GM12878 (cell line): ENCODE data around the gene ATG3. TPM values are rescaled to one million over a fixed set of nuclear protein-coding genes. Genes with fewer than 3 reads are reported as not detected.

ENCODE experiments used
- ATAC-seq: fragments of 200-7000 bp; cut with Tn5 transposase; 3 replicates; pipeline ENCODE4 v1.9.1; 2020; ENCODE audit warnings: mild to moderate bottlenecking, moderate library complexity
- BruUV-seq: library from RNA; stranded (reverse); fragments of 400-500 nt; replicated peaks from 2 replicates; lab custom pipeline; 2021; lab: Mats Ljungman, UMichigan
- CTCF ChIA-PET: fragments of 300-600 bp; sonication (Branson Sonifier 250); formaldehyde crosslinking; extraction: SDS; loops from one replicate; lab custom pipeline; 2021; ENCODE audit warnings: inconsistent platforms; lab: Yijun Ruan, JAX
- POLR2A ChIA-PET: fragments of 350-600 bp; formaldehyde crosslinking; extraction: SDS; loops from one replicate; lab custom pipeline; 2021; ENCODE audit warnings: inconsistent platforms; lab: Charles Lee
- RAD21 ChIA-PET: fragments of 300-600 bp; sonication (Branson Sonifier 250); formaldehyde crosslinking; loops from one replicate; lab custom pipeline; 2023; ENCODE audit warnings: antibody characterized with exemption; ENCODE audit not compliant: unreplicated experiment; lab: Charles Lee
- SMC1A ChIA-PET: fragments of 300-600 bp; sonication (Branson Sonifier 250); formaldehyde crosslinking; loops from one replicate; lab custom pipeline; 2023; ENCODE audit not compliant: unreplicated experiment, uncharacterized antibody; lab: Charles Lee
- DNase-seq: peaks from one replicate; pipeline ENCODE4 v3.0.0-alpha.2; 2011; ENCODE audit warnings: low read depth, low spot score
- FAIRE-seq: peaks from 3 replicates; lab custom pipeline; 2011; peaks lifted over from hg19 to GRCh38; lab: Jason Lieb, UNC
- H2AFZ ChIP-seq: 2 replicates; pipeline ENCODE4 v1.6.0; 2011; ENCODE audit warnings: low read depth, low read length, control low read depth; ENCODE audit not compliant: control insufficient read depth
- H3K27ac ChIP-seq: 2 replicates; pipeline ENCODE4 v1.5.1; 2011; ENCODE audit warnings: control low read depth; ENCODE audit not compliant: control insufficient read depth, insufficient read depth
- H3K27me3 ChIP-seq, 2 experiments: replicated peaks in 1 of 2; 2 replicates each; pipeline versions ENCODE4 v1.6.0 to v1.6.1; 2011; ENCODE audit warnings: low read length in 1 of 2; ENCODE audit not compliant: control insufficient read depth in 2 of 2, insufficient read depth in 2 of 2
- H3K36me3 ChIP-seq, 2 experiments: 2 replicates each; pipeline ENCODE4 v1.5.1; 2011; ENCODE audit warnings: low read length in 1 of 2; ENCODE audit not compliant: control insufficient read depth in 2 of 2, insufficient read depth in 2 of 2
- H3K4me1 ChIP-seq: 2 replicates; pipeline ENCODE4 v1.6.1; 2011; ENCODE audit warnings: mild to moderate bottlenecking, low read length, moderate library complexity, mixed read lengths; ENCODE audit not compliant: control insufficient read depth, insufficient read depth
- H3K4me2 ChIP-seq: 2 replicates; pipeline ENCODE4 v1.6.0; 2011; ENCODE audit warnings: control low read depth; ENCODE audit not compliant: control insufficient read depth, insufficient read depth
- H3K4me3 ChIP-seq: fragments of 200-600 bp; sonication (generic); 2 replicates; pipeline ENCODE4 v1.5.1; 2016
- H3K79me2 ChIP-seq: 2 replicates; pipeline ENCODE4 v1.6.0; 2011; ENCODE audit warnings: low read length; ENCODE audit not compliant: control insufficient read depth, insufficient read depth
- H3K9ac ChIP-seq: 2 replicates; pipeline ENCODE4 v1.8.0; 2011; ENCODE audit warnings: low read length, control low read depth, mixed read lengths; ENCODE audit not compliant: control insufficient read depth, insufficient read depth
- H3K9me3 ChIP-seq: replicated peaks from 3 replicates; pipeline ENCODE4 v1.5.1; 2011; ENCODE audit warnings: mild to moderate bottlenecking, low read length; ENCODE audit not compliant: control insufficient read depth, insufficient read depth
- H4K20me1 ChIP-seq: 2 replicates; pipeline ENCODE4 v1.6.0; 2011; ENCODE audit not compliant: control insufficient read depth, insufficient read depth
- CBFB ChIP-seq: IDR thresholded peaks from 2 replicates; pipeline ENCODE4 v1.6.1; 2016; ENCODE audit warnings: antibody characterized with exemption, low read depth
- MTA2 ChIP-seq: fragments of 450-650 bp; IDR thresholded peaks from 2 replicates; pipeline ENCODE4 v1.6.1; 2016; ENCODE audit warnings: low read depth, mild to moderate bottlenecking, moderate library complexity
- NR2F1 ChIP-seq: fragments of 450-650 bp; conservative IDR thresholded peaks from 2 replicates; pipeline ENCODE4 v1.6.1; 2017; ENCODE audit warnings: mild to moderate bottlenecking
- RAD21 ChIP-seq: IDR thresholded peaks from 2 replicates; pipeline ENCODE4 v1.6.1; 2011; ENCODE audit warnings: mild to moderate bottlenecking, low read depth, low read length, moderate library complexity; ENCODE audit not compliant: insufficient read depth
- SIN3A ChIP-seq: IDR thresholded peaks from 2 replicates; pipeline ENCODE4 v1.6.1; 2012; ENCODE audit warnings: low read depth, low read length, improper control_type of control experiment
- SIX5 ChIP-seq: IDR thresholded peaks from 2 replicates; pipeline ENCODE4 v1.6.1; 2011; ENCODE audit warnings: mild to moderate bottlenecking, low read depth, low read length, moderate library complexity; ENCODE audit not compliant: severe bottlenecking
- SP1 ChIP-seq: IDR thresholded peaks from one replicate; pipeline ENCODE4 v1.6.1; 2011; ENCODE audit warnings: low read depth, low read length
- WRNIP1 ChIP-seq: IDR thresholded peaks from 2 replicates; pipeline ENCODE4 v1.6.1; 2011; ENCODE audit warnings: low read depth, low read length, improper control_type of control experiment, borderline replicate concordance
- ZNF207 ChIP-seq: fragments of 450-650 bp; IDR thresholded peaks from 2 replicates; pipeline ENCODE4 v1.6.1; 2014; ENCODE audit warnings: antibody characterized with exemption, mild to moderate bottlenecking, borderline replicate concordance
- ZZZ3 ChIP-seq: IDR thresholded peaks from 2 replicates; pipeline ENCODE4 v1.6.1; 2011; ENCODE audit warnings: low read depth; ENCODE audit not compliant: control insufficient read depth, insufficient read length
- in situ Hi-C: fragments of 300-500 bp; cut with MboI; formaldehyde crosslinking; loops from 9 replicates; pipeline ENCODE4 v1.14.3; 2018; ENCODE audit warnings: mixed read lengths
- intact Hi-C: fragments of 100-400 bp; cut with micrococcal nuclease; formaldehyde crosslinking; loops from one replicate; pipeline ENCODE4 v1.14.2; 2022; ENCODE audit not compliant: unreplicated experiment
- polyA plus RNA-seq, 11 experiments: library from polyadenylated mRNA; depleted of rRNA in 4 of 11; unstranded in 6 of 11; stranded (reverse) in 5 of 11; fragments of >200 nt; fragmentation: Nextera tagmentation in 4 of 11; fragmentation: Illumina TruSeq in 1 of 11; extraction: Ambion mirVana in 4 of 11; extraction: Trizol in 1 of 11; gene quantifications; 1 replicate in 1 of 11; 2 replicates in 10 of 11; pipeline versions ENCODE4 v1.2.1 to v1.2.3, GENCODE V29; 2011 to 2016; ENCODE audit warnings: inconsistent platforms in 2 of 11, missing spikeins in 2 of 11, low read depth in 1 of 11
- total RNA-seq, 4 experiments: library from RNA; depleted of rRNA in 3 of 4; stranded (reverse); fragments of >200 nt in 3 of 4; fragmentation: Illumina TruSeq in 1 of 4; extraction: Trizol in 1 of 4; gene quantifications; 2 replicates each; pipeline versions ENCODE4 v1.2.1 to v1.2.3, GENCODE V29; 2013 to 2021
- TF ChIP-seq, protein P1 (sequence below): fragments of 450-650 bp; IDR thresholded peaks from 2 replicates; pipeline ENCODE4 v1.6.1; 2017; ENCODE audit warnings: borderline replicate concordance
- TF ChIP-seq, protein P2 (sequence below): IDR thresholded peaks from 2 replicates; pipeline ENCODE4 v1.6.1; 2012; ENCODE audit warnings: low read length, inconsistent platforms
- TF ChIP-seq, protein P3 (sequence below): fragments of 450-650 bp; formaldehyde crosslinking; IDR thresholded peaks from 2 replicates; pipeline ENCODE4 v1.5.0; 2022; ENCODE audit warnings: mild to moderate bottlenecking, missing genetic modification characterization
- TF ChIP-seq, protein P4 (sequence below): fragments of 450-650 bp; IDR thresholded peaks from 2 replicates; pipeline ENCODE4 v1.6.1; 2017; ENCODE audit warnings: mild to moderate bottlenecking

Gene ATG3
- total and polyA plus RNA-seq, 10 of the 15 experiments (the other 5 are each of a cell fraction or from before 2014, with no cell fraction given): 49.8 to 97.0 (median 63.6) TPM

DNA sequence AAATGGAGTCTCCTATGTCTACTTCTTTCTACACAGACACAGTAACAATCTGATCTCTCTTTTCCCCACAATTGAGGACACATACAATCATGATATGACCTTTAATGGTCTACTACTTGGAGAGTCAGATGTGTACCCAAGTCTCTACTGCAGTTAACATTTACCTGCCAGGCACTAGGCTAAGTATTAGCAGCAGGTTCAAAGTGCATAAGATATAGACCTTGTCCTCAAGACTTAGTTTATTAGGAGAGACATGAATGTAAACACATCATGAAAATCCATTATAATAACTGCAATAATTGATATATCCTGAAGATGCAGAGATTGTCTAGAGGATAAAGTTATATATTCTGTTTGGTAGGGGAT lies 3.2 kb upstream of the ATG3 start:
- Histone ChIP-seq H3K36me3 (peaks cover 0 to 4% of the 10 kb centered on the region in 2 experiments; a peak in 1 of 4 replicates), H3K4me1 (peaks cover 4% of the 10 kb centered on the region; the same call in 1 of the 2 replicates), H3K27ac (no peak overlapping the region), H4K20me1 (no peaks in the 10 kb centered on the region), H3K79me2 (peaks cover 29% of the 10 kb centered on the region), H2AFZ (no peak overlapping the region), H3K27me3 (no peaks in the 10 kb centered on the region), H3K4me3 (no peak overlapping the region), H3K4me2 (no peak overlapping the region), H3K9ac (no peak overlapping the region), H3K9me3 (no peaks in the 10 kb centered on the region)
- intact Hi-C loops: no loop called here
- CTCF ChIA-PET: no interaction called here
- RAD21 ChIA-PET: interaction anchor here (1.4 kb wide), 1 partner anchor 14 kb away, joined by 3 read pairs; no protein-coding TSS in a partner anchor
- no peak for ATAC-seq
- POLR2A ChIA-PET: no interaction called here
- FAIRE-seq: no peak
- BruUV-seq: no TSS peak
- DNase-seq: no peak
- SMC1A ChIA-PET: interaction anchor here (1.4 kb wide), 1 partner anchor 14 kb away, joined by 5 read pairs; no protein-coding TSS in a partner anchor
- in situ Hi-C loops: no loop called here
- no peak for TF ChIP-seq ZZZ3
- TF ChIP-seq RAD21: no peak
- TF ChIP-seq, protein P1, sequence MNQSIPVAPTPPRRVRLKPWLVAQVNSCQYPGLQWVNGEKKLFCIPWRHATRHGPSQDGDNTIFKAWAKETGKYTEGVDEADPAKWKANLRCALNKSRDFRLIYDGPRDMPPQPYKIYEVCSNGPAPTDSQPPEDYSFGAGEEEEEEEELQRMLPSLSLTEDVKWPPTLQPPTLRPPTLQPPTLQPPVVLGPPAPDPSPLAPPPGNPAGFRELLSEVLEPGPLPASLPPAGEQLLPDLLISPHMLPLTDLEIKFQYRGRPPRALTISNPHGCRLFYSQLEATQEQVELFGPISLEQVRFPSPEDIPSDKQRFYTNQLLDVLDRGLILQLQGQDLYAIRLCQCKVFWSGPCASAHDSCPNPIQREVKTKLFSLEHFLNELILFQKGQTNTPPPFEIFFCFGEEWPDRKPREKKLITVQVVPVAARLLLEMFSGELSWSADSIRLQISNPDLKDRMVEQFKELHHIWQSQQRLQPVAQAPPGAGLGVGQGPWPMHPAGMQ: no peak
- TF ChIP-seq, protein P2, sequence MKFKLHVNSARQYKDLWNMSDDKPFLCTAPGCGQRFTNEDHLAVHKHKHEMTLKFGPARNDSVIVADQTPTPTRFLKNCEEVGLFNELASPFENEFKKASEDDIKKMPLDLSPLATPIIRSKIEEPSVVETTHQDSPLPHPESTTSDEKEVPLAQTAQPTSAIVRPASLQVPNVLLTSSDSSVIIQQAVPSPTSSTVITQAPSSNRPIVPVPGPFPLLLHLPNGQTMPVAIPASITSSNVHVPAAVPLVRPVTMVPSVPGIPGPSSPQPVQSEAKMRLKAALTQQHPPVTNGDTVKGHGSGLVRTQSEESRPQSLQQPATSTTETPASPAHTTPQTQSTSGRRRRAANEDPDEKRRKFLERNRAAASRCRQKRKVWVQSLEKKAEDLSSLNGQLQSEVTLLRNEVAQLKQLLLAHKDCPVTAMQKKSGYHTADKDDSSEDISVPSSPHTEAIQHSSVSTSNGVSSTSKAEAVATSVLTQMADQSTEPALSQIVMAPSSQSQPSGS: no peak
- TF ChIP-seq ZNF207: no peak
- no peak for TF ChIP-seq NR2F1
- TF ChIP-seq SIN3A: no peak
- TF ChIP-seq MTA2: no peak
- TF ChIP-seq, protein P3, sequence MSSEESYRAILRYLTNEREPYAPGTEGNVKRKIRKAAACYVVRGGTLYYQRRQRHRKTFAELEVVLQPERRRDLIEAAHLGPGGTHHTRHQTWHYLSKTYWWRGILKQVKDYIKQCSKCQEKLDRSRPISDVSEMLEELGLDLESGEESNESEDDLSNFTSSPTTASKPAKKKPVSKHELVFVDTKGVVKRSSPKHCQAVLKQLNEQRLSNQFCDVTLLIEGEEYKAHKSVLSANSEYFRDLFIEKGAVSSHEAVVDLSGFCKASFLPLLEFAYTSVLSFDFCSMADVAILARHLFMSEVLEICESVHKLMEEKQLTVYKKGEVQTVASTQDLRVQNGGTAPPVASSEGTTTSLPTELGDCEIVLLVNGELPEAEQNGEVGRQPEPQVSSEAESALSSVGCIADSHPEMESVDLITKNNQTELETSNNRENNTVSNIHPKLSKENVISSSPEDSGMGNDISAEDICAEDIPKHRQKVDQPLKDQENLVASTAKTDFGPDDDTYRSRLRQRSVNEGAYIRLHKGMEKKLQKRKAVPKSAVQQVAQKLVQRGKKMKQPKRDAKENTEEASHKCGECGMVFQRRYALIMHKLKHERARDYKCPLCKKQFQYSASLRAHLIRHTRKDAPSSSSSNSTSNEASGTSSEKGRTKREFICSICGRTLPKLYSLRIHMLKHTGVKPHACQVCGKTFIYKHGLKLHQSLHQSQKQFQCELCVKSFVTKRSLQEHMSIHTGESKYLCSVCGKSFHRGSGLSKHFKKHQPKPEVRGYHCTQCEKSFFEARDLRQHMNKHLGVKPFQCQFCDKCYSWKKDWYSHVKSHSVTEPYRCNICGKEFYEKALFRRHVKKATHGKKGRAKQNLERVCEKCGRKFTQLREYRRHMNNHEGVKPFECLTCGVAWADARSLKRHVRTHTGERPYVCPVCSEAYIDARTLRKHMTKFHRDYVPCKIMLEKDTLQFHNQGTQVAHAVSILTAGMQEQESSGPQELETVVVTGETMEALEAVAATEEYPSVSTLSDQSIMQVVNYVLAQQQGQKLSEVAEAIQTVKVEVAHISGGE (CRISPR knock-in tag): no peak
- TF ChIP-seq, protein P4, sequence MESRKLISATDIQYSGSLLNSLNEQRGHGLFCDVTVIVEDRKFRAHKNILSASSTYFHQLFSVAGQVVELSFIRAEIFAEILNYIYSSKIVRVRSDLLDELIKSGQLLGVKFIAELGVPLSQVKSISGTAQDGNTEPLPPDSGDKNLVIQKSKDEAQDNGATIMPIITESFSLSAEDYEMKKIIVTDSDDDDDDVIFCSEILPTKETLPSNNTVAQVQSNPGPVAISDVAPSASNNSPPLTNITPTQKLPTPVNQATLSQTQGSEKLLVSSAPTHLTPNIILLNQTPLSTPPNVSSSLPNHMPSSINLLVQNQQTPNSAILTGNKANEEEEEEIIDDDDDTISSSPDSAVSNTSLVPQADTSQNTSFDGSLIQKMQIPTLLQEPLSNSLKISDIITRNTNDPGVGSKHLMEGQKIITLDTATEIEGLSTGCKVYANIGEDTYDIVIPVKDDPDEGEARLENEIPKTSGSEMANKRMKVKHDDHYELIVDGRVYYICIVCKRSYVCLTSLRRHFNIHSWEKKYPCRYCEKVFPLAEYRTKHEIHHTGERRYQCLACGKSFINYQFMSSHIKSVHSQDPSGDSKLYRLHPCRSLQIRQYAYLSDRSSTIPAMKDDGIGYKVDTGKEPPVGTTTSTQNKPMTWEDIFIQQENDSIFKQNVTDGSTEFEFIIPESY: no peak
- TF ChIP-seq CBFB: no peak
- no peak for TF ChIP-seq SIX5
- TF ChIP-seq SP1: no peak
- no peak for TF ChIP-seq WRNIP1
